ENCODE data around the gene ZSCAN5A.
"Not testable (repeated sequence)": the region's sequence is repeated elsewhere in the genome, so short reads cannot be mapped to it uniquely, and the experiment has no call there.

- not testable (repeated sequence) for TF ChIP-seq CTCF (IDR thresholded peaks at IDR 0.05; ENCODE audit: insufficient read depth, low read depth, low read length); EZH2 (IDR thresholded peaks at IDR 0.05; ENCODE audit: insufficient read depth, low read length)
These were observed 52.7 kb downstream of the ZSCAN5A start for GRCh38 chr19:56261932-56262331.

Data from astrocyte (in vitro differentiated cells and primary cell).